Inflammatory macrophage (primary cell): ENCODE data around the gene OR9K2.
"Not testable (repeated sequence)": the region's sequence is repeated elsewhere in the genome, so short reads cannot be mapped to it uniquely, and the experiment has no call there.

ENCODE experiments used
- DNase-seq, 2 donors: peaks; one replicate each; pipeline ENCODE4 v3.0.0-alpha.2; 2020 to 2022
- total RNA-seq, 18 experiments: gene quantifications; one replicate each; lab custom pipeline; 2026; ENCODE audit warnings: mixed read lengths in 6 of 18, inconsistent platforms in 2 of 18; lab: John Stamatoyannopoulos, UW

The OR9K2 gene, protein sequence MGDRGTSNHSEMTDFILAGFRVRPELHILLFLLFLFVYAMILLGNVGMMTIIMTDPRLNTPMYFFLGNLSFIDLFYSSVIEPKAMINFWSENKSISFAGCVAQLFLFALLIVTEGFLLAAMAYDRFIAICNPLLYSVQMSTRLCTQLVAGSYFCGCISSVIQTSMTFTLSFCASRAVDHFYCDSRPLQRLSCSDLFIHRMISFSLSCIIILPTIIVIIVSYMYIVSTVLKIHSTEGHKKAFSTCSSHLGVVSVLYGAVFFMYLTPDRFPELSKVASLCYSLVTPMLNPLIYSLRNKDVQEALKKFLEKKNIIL
- 0 to 0.10 (median 0) reads per million in 18 experiments for total RNA-seq

DNA sequence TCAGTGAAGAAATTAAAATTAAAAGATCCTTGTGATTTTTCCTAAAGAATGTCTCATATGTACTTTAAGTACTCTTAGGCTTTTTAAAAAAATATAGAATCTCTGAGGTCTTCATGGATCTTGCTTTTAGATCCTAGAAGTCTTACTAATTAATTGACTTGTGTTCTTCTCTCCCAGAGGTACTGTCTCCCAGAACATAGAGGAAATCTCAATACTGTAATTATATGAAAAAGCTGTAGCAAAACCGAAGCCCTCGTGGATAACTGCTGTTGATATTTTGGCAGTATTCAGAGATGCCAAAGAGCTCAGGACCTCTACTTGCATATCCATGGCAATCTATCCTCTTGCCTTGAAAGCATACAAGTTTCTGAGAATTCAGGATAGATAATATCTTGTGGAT is at the start of gene OR9K2:
TSS of gene OR9K2 (plus strand) at position 301 of the 400 bp plus-strand sequence. CDS start 3,429 bp downstream, outside the sequence.
- no peak for DNase-seq

DNA sequence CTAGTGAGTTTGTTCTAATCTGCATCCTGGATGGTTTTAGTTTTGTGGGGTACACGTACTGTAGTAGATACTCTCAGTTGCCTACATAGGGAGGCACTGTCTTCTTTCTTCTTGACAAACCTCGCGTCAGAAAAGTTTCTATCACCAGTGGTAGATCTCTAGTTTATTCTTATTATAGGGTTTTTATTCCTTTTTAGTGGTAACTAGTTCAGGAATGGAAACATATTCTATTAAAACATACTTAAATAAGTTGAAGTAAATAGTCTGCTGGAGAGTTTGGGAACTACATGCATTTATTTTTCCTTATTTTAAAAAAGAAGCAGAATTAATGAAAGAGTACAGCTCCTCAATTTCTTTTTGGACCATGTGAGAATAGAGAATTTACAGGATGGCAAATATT is 33.6 kb upstream of the OR9K2 start:
- DNase-seq, result no peak

DNA sequence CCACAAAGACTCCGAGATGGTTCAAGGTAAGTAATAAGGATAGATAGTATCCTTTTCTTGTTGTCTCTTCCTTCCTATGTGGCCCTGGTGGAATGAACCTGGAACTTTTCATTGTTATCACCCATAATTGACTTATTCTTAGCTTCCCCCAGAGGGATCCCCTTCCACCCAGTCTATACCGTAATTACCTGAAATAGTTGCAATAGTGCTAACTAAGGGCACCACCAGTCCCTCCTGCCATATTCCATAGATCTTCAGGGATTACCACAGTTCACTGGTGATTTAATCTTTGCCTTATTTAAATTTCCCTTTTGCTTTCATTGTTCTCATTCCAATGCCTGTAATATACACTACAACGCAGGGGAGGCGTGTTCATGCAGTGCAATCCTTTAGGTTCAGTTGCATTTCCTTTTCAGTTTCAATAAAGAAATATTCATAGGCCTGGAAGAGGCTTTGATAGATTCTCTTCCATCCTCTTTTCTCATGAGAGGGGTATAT is 13.8 kb upstream of the OR9K2 start:
- DNase-seq, result no peak

DNA sequence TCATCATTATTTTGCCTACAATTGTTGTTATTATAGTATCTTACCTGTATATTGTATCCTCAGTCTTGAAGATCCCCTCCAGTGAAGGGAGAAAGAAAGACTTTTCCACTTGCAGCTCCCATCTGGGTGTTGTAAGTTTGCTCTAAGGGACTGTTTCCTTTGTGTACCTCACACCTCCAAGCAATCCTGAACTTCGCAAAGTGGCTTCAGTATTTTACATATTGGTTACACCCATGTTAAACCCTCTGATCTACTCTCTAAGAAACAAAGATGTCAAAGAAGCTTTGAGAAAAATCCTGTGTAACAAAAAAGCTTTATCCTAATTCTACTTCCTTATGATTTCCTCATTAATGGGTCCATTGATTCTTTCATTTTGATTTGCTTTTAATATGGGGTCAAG is 10.1 kb upstream of the OR9K2 start:
- DNase-seq, result no peak

DNA sequence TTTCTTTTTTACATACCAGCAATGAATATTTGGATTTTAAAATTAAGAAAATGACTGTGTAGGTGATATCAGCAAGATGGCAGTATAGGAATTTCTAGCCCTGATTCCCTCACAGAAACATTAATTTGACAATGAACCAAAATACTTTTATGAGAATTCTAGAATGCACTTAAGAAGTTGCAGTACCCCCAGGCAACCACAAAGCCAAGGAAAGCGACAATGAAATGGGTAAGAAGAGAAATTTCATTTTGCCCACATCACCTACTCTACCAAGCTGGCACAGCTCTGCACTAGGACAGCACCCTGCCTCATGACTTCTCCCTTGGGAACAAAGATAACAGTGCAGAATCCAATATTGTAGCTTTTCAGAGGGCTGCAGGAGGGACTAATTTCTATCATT is 6.6 kb downstream of the OR9K2 start:
- no peak for DNase-seq

DNA sequence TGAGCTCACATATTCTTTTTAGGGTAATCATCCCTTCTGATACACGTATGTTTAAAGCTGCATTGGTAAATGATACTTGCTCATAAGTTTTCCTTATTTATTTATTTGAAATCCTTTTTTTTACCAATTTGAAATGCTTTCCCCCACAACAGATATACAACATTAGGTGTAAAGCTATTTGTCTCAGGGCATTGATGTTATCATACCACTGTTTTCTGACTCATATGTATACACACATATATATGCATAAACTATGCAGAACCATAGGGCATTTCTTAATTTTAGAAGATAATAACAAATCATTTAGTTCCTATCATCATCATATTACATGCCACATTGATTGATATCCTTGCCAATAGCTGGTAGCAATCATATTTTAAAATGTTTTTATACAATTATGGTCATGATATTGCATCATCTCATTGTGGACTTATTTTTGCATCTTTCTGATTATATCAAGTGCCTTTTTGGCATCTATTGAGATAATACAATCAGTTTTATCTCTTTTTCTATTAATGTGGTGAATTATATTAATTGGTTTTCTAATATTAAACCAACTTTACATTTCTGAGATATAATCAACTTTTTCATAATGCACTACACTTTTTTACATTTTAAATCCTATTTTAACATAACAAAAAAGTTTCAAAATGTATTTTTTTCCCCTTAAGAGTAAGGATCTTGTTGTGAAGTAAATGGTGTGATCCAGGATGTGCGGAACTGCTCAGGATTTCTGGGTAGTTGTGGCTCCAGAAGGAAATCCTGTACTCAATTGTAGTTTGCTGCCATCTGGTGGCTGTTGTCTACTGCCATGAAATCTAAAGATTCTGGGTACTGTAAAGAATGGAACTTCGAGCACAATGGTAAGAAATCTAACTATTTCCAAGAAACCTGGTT is 16.7 kb downstream of the OR9K2 start:
- DNase-seq, result peak; percentile 45 to 47

DNA sequence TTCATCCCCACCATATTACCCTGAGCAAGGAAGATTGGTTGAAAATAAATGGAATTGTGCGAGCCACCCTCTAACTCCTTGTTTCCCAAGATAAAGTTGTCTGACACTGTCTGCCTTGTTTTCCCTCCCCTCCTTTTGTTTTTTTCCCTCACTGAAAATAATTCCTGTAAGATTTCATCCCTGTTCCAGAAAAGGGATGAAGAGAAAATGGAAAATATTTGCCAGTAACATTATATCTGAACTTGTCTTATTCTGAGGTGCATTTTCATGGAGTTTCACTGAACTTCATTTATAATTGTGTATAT is 17.3 kb downstream of the OR9K2 start:
- no peak for DNase-seq

DNA sequence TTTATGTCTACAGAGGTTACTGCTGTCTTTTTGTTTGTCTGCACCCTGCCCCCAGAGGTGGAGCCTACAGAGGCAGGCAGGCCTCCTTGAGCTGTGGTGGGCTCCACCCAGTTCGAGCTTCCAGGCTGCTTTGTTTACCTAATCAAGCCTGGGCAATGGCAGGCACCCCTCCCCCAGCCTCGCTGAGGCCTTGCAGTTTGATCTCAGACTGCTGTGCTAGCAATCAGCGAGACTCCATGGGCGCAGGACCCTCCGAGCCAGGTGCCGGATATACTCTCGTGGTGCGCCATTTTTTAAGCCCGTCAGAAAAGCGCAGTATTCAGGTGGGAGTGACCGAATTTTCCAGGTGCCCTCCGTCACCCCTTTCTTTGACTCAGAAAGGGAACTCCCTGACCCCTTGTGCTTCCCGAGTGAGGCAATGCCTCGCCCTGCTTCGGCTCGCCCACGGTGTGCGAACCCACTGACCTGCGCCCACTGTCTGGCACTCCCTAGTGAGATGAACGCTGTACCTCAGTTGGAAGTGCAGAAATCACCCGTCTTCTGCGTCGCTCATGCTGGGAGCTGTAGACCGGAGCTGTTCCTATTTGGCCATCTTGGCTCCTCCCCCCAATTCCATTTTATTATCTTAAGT is 40.9 kb downstream of the OR9K2 start:
- not testable (repeated sequence) for DNase-seq

DNA sequence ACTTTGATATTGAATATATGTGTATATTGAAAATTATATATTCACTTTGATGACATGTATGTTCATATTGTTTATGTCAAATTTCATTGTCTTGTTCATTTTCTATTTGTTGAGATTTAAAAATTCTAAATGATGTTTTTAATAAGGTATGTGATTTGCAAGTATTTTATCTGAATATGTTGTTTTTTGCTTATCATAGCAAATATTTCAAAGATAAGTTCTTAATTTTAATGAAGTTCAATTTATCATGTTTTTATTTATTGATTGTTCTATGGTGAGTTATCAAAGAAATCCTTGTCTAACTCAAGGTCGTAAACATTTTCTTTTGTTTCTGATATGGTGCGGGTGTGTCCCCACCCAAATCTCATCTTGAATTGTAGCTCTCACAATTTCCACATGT is 45.2 kb downstream of the OR9K2 start:
- no peak for DNase-seq

DNA sequence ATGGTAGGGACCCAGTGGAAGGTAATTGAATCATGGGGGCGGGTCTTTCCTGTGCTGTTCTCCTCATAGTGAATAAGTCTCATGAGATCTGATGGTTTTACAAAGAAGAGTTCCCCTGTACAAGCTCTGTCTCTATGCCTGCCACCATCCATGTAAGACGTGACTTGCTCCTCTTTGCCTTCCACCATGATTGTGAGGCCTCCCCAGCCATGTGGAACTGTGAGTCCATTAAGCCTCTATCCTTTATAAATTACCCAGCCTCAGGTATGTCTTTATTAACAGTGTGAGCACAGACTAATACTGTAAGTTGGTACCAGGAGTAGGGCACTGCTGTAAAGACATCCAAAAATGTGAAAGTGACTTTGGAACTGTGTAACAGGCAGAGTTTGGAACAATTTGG is 45.6 kb downstream of the OR9K2 start:
- DNase-seq, result not testable (repeated sequence)

DNA sequence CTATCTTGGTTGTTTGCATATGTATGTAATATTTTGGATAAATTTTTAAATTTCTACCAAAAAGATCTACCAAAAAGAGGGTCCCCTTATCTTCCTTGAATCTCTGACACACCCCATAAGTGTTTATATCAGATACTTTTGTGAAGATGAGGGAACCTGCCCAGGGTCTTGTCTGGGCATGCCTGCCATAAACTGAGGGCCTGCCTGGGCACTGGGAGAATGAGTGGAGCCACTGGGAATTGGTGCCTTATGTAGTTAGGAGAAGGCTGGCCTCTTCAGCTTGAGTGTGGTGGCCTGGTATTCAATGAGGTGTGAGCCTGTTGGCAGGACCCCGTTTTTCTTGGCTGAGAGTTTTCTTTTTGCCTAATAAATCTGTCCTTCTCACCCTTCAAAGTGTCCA is 46.5 kb downstream of the OR9K2 start:
- DNase-seq, result no peak

DNA sequence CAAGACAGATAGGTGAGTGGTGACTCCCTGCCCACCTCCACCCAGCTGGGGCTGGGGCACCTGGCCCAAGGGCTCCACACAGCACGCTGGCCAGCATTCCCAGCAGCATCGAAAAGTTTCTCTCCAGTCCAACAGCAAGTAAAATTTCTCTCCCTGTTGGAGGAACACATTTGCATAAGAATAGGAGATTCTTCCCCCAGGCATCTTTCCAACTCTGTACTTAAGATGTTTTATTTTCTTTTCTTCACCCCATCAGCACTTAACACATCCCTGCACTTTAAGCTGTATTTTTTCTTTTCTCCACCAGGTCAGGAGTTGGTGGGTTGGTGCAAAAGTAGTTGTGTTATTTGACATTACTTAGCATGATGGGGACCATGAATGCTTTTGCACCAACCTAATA is 47.2 kb downstream of the OR9K2 start:
- no peak for DNase-seq
